Suprapubic skin (tissue), 4 donors: ENCODE data around the gene UBR2. TPM values are rescaled to one million over a fixed set of nuclear protein-coding genes. Genes with fewer than 3 reads are reported as not detected.

Experiments
- DNase-seq, 2 donors: peaks; one replicate each; pipeline ENCODE4 v3.0.0-alpha.2; 2019; ENCODE audit warnings: low spot score in 2 of 2
- H3K27ac ChIP-seq: fragments of 200-600 bp; sonication (generic); one replicate; pipeline ENCODE4 v1.5.1; 2019
- H3K27me3 ChIP-seq: fragments of 200-600 bp; sonication (generic); one replicate; pipeline ENCODE4 v1.5.1; 2019
- H3K36me3 ChIP-seq: fragments of 200-600 bp; sonication (generic); one replicate; pipeline ENCODE4 v1.5.1; 2019
- H3K4me1 ChIP-seq: fragments of 200-600 bp; sonication (generic); one replicate; pipeline ENCODE4 v1.5.1; 2019
- H3K4me3 ChIP-seq: fragments of 200-600 bp; sonication (generic); one replicate; pipeline ENCODE4 v1.5.1; 2019; ENCODE audit warnings: mild to moderate bottlenecking
- H3K9me3 ChIP-seq: fragments of 200-600 bp; sonication (generic); one replicate; pipeline ENCODE4 v1.5.1; 2019
- CTCF ChIP-seq, 2 donors: fragments of 200-600 bp in 1 of 2; fragments of 450-650 bp in 1 of 2; sonication (generic) in 1 of 2; IDR thresholded peaks; one replicate each; pipeline ENCODE4 v1.5.1; 2016 to 2019; ENCODE audit warnings: antibody characterized with exemption in 2 of 2, mild to moderate bottlenecking in 1 of 2, moderate library complexity in 1 of 2
- EP300 ChIP-seq: sonication (generic); formaldehyde crosslinking; IDR thresholded peaks from one replicate; pipeline ENCODE4 v1.6.1; 2017; ENCODE audit warnings: antibody characterized with exemption
- POLR2A ChIP-seq, 2 donors: fragments of 450-650 bp; IDR thresholded peaks; one replicate each; pipeline ENCODE4 v1.6.1; 2017; ENCODE audit warnings: antibody characterized with exemption in 2 of 2, mild to moderate bottlenecking in 2 of 2, moderate library complexity in 2 of 2
- POLR2AphosphoS5 ChIP-seq, 3 donors: sonication (generic); formaldehyde crosslinking; IDR thresholded peaks; one replicate each; pipeline ENCODE4 v1.6.1; 2017; ENCODE audit warnings: antibody characterized with exemption in 3 of 3
- WGBS: methylation state at CpG from one replicate; pipeline ENCODE4 v1.1.5; 2018; 5-methylcytosine and 5-hydroxymethylcytosine counted together
- total RNA-seq, 4 donors: library from RNA; depleted of rRNA; stranded (reverse); fragments of >200 nt; gene quantifications; one replicate each; pipeline ENCODE4 v1.1.0, GENCODE V29; 2016

UBR2 gene
- total RNA-seq, 4 donors from 2014 or later: 18.5 to 37.9 (median 26.1) TPM

- H3K4me1 ChIP-seq: no peaks in the 10 kb centered on the region
- no peaks in the 10 kb centered on the region for H3K27me3 ChIP-seq
- no peak overlapping the region for H3K27ac ChIP-seq
- H3K36me3 ChIP-seq: peaks cover 93% of the 10 kb centered on the region
- no peak for DNase-seq
- no peak for TF ChIP-seq POLR2A (IDR thresholded peaks at IDR 0.05)
- TF ChIP-seq EP300: no peak
- no peak for TF ChIP-seq POLR2AphosphoS5 (IDR thresholded peaks at IDR 0.05)
- no peak for TF ChIP-seq CTCF (IDR thresholded peaks at IDR 0.05)
- WGBS: 57% methylated on average over 3 of the region's 3 CpGs
- no peak overlapping the region for H3K4me3 ChIP-seq
- H3K9me3 ChIP-seq: no peaks in the 10 kb centered on the region
These were observed 124.5 kb downstream of the UBR2 start for GRCh38 chr6:42688281-42688680.

- no peak overlapping the region for H3K4me3 ChIP-seq
- DNase-seq: no peak
- H3K4me1 ChIP-seq: peaks cover 4% of the 10 kb centered on the region
- no peak overlapping the region for H3K27ac ChIP-seq
- no peaks in the 10 kb centered on the region for H3K9me3 ChIP-seq
- 88% methylated on average over 7 of the region's 7 CpGs for WGBS
- H3K36me3 ChIP-seq: peaks cover 91% of the 10 kb centered on the region
- TF ChIP-seq EP300 (no peak), POLR2A (IDR thresholded peaks at IDR 0.05) (no peak), CTCF (IDR thresholded peaks at IDR 0.05) (no peak), POLR2AphosphoS5 (IDR thresholded peaks at IDR 0.05) (no peak)
- H3K27me3 ChIP-seq: no peaks in the 10 kb centered on the region
These were observed 125.5 kb downstream of the UBR2 start for GRCh38 chr6:42689371-42689770.

GRCh38 chr6:42690151-42690702, 126.4 kb downstream of the UBR2 start:
- WGBS: 81% methylated on average over 5 of the region's 5 CpGs
- Histone ChIP-seq H3K4me3 (no peak overlapping the region), H3K27ac (no peak overlapping the region), H3K4me1 (peaks cover 4% of the 10 kb centered on the region), H3K9me3 (no peaks in the 10 kb centered on the region), H3K36me3 (peaks cover 85% of the 10 kb centered on the region), H3K27me3 (no peaks in the 10 kb centered on the region)
- no peak for DNase-seq
- no peak for TF ChIP-seq EP300
- no peak for TF ChIP-seq CTCF (IDR thresholded peaks at IDR 0.05)
- TF ChIP-seq POLR2A (IDR thresholded peaks at IDR 0.05): no peak
- no peak for TF ChIP-seq POLR2AphosphoS5 (IDR thresholded peaks at IDR 0.05)

- peaks cover 4% of the 10 kb centered on the region for H3K4me1 ChIP-seq
- no peak for DNase-seq
- peaks cover 79% of the 10 kb centered on the region for H3K36me3 ChIP-seq
- TF ChIP-seq POLR2AphosphoS5 (IDR thresholded peaks at IDR 0.05) (no peak), POLR2A (IDR thresholded peaks at IDR 0.05) (no peak)
- H3K9me3 ChIP-seq: no peaks in the 10 kb centered on the region
- no peak overlapping the region for H3K27ac ChIP-seq
- WGBS: 57% methylated on average over 2 of the region's 2 CpGs
- H3K27me3 ChIP-seq: no peaks in the 10 kb centered on the region
- H3K4me3 ChIP-seq: no peak overlapping the region
These were observed 127.0 kb downstream of the UBR2 start for GRCh38 chr6:42690872-42691271.

- Histone ChIP-seq H3K9me3 (no peaks in the 10 kb centered on the region), H3K27me3 (no peaks in the 10 kb centered on the region), H3K36me3 (peaks cover 68% of the 10 kb centered on the region), H3K4me1 (peaks cover 7% of the 10 kb centered on the region), H3K27ac (no peak overlapping the region), H3K4me3 (no peak overlapping the region)
- TF ChIP-seq CTCF (IDR thresholded peaks at IDR 0.05) (no peak), POLR2A (IDR thresholded peaks at IDR 0.05) (no peak), POLR2AphosphoS5 (IDR thresholded peaks at IDR 0.05) (no peak), EP300 (no peak)
- no peak for DNase-seq
- WGBS: 64% methylated on average over 4 of the region's 4 CpGs
These were observed 128.5 kb downstream of the UBR2 start for GRCh38 chr6:42692137-42692911.
